Transverse colon (tissue), 4 donors: ENCODE data around the gene TULP4. TPM values are rescaled to one million over a fixed set of nuclear protein-coding genes. Genes with fewer than 3 reads are reported as not detected.

Experiments used
- DNase-seq: peaks from one replicate; pipeline ENCODE4 v3.0.0-alpha.2; 2019
- H3K27ac ChIP-seq, 4 donors: fragments of 200-600 bp; sonication (generic); 2 replicates each; pipeline ENCODE4 v1.5.1; 2016 to 2018; ENCODE audit warnings: inconsistent platforms in 4 of 4
- H3K27me3 ChIP-seq: fragments of 200-600 bp; sonication (generic); 2 replicates; pipeline ENCODE4 v1.5.1; 2017; ENCODE audit warnings: inconsistent platforms
- H3K36me3 ChIP-seq, 4 donors: fragments of 200-600 bp; sonication (generic); 2 replicates each; pipeline ENCODE4 v1.5.1; 2017 to 2019; ENCODE audit warnings: inconsistent platforms in 4 of 4
- H3K4me1 ChIP-seq, 4 donors: fragments of 200-600 bp; sonication (generic); 2 replicates each; pipeline ENCODE4 v1.5.1; 2017 to 2020; ENCODE audit warnings: inconsistent platforms in 4 of 4
- H3K4me3 ChIP-seq, 4 donors: fragments of 200-600 bp; sonication (generic); 1 replicate in 1 of 4; 2 replicates in 3 of 4; pipeline versions ENCODE4 v1.5.1 to v1.6.1; 2017 to 2019; ENCODE audit warnings: inconsistent platforms in 4 of 4
- H3K9me3 ChIP-seq, 2 donors: fragments of 200-600 bp; sonication (generic); 2 replicates each; pipeline ENCODE4 v1.5.1; 2017 to 2019; ENCODE audit warnings: inconsistent platforms in 2 of 2
- EP300 ChIP-seq: sonication (generic); formaldehyde crosslinking; IDR thresholded peaks from one replicate; pipeline ENCODE4 v1.6.1; 2017; ENCODE audit warnings: antibody characterized with exemption, low read depth
- POLR2A ChIP-seq: fragments of 450-650 bp; IDR thresholded peaks from one replicate; pipeline ENCODE4 v1.6.1; 2016; ENCODE audit warnings: antibody characterized with exemption, mild to moderate bottlenecking, moderate library complexity
- POLR2AphosphoS5 ChIP-seq, 3 donors: sonication (generic); formaldehyde crosslinking; IDR thresholded peaks; one replicate each; pipeline ENCODE4 v1.6.1; 2016; ENCODE audit warnings: antibody characterized with exemption in 3 of 3
- WGBS, 2 donors: methylation state at CpG; one replicate each; pipeline ENCODE4 v1.1.5; 2018; ENCODE audit warnings: low coverage in 1 of 2; 5-methylcytosine and 5-hydroxymethylcytosine counted together
- in situ Hi-C, 4 donors: fragments of 200-750 bp; cut with MboI; loops; one replicate each; pipeline versions ENCODE4 v1.15.0 to v1.15.1; 2017; ENCODE audit warnings: low sequenced_read_pairs in 3 of 4, low pct_ligation_motif_present in 1 of 4, low pct_unique_long_range_greater_than_20kb in 1 of 4
- intact Hi-C: fragments of 100-400 bp; cut with DNase I; formaldehyde crosslinking; loops from one replicate; pipeline ENCODE4 v1.15.1; 2023; ENCODE audit warnings: low total_unique reads
- total RNA-seq, 4 donors: library from RNA; depleted of rRNA; stranded (reverse); fragments of >200 nt; gene quantifications; one replicate each; pipeline ENCODE4 v1.1.0, GENCODE V29; 2016
- TF ChIP-seq, protein P1 (sequence below), 5 experiments: fragments of 200-600 bp in 3 of 5; fragments of 450-650 bp in 2 of 5; sonication (generic) in 3 of 5; IDR thresholded peaks; 1 replicate in 2 of 5; 2 replicates in 3 of 5; pipeline ENCODE4 v1.5.1; 2016 to 2017; ENCODE audit warnings: antibody characterized with exemption in 5 of 5, inconsistent platforms in 3 of 5, mild to moderate bottlenecking in 2 of 5, moderate library complexity in 1 of 5

TULP4 gene
- total RNA-seq, 4 donors from 2014 or later: 53.9 to 138 (median 95.1) TPM

DNA sequence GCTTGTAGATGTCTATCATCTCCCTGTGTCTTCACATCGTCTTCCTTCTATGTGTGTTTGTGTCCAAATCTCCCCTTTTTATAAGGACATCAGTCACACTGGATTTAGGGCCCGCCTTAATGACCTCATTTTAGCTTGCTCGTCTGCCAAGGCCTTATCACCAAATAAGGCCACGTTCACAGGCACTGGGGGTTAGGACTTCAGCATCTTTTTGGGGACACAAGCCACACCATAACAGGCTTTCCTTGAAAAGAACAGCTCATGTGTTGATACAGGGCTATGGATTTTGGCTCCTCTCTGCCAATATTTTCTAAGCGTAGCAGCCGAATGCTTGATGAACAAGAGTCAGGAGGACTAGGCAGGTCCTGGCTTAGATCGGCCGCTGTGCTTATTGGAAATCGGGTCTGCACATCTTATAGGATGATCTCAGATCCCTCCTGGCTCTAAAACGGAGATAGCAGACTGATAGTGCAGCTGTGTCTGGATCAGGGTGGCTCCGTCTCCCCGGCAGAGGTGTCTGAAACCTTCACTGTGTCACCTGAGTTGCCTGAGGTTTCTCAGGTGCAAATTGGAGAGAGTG lies 231.4 kb downstream of the TULP4 start:
- H3K4me3 ChIP-seq: no peak overlapping the region
- no peaks in the 10 kb centered on the region for H3K9me3 ChIP-seq
- in situ Hi-C loops: no loop called here
- no peaks in the 10 kb centered on the region for H3K36me3 ChIP-seq
- H3K27me3 ChIP-seq: peaks cover 10% of the 10 kb centered on the region
- no peak for DNase-seq
- peaks cover 0 to 5% (median 0%) of the 10 kb centered on the region in 4 donors for H3K4me1 ChIP-seq
- intact Hi-C loops: no loop called here
- WGBS, 2 donors: 80 to 81% methylated on average over 4 to 12 of the region's 12 CpGs
- TF ChIP-seq EP300 (no peak), POLR2A (no peak), POLR2AphosphoS5 (IDR thresholded peaks at IDR 0.05) (no peak)
- TF ChIP-seq, protein P1, sequence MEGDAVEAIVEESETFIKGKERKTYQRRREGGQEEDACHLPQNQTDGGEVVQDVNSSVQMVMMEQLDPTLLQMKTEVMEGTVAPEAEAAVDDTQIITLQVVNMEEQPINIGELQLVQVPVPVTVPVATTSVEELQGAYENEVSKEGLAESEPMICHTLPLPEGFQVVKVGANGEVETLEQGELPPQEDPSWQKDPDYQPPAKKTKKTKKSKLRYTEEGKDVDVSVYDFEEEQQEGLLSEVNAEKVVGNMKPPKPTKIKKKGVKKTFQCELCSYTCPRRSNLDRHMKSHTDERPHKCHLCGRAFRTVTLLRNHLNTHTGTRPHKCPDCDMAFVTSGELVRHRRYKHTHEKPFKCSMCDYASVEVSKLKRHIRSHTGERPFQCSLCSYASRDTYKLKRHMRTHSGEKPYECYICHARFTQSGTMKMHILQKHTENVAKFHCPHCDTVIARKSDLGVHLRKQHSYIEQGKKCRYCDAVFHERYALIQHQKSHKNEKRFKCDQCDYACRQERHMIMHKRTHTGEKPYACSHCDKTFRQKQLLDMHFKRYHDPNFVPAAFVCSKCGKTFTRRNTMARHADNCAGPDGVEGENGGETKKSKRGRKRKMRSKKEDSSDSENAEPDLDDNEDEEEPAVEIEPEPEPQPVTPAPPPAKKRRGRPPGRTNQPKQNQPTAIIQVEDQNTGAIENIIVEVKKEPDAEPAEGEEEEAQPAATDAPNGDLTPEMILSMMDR (IDR thresholded peaks at IDR 0.05): no peak
- H3K27ac ChIP-seq: no peak overlapping the region

DNA sequence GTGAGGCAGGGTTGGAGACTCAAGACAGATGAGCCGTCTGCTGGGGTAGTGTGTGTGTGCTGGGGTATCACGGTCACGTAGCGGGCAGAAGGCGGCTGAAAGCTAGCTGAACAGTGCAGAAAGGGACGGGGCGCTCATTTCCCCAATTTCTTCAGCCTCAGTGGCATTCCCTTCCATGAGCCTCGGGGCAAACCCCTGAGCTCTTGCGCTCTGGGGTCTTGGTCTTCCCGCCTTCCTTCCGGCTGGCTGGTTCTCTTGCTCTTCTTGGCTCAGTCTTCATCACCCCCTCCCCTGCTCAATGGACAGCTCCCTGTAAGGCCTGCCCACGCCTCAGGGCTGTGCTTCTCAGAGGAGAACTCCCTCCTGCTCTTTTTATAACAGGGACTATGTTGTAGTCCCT lies 232.2 kb downstream of the TULP4 start:
- Histone ChIP-seq H3K27me3 (peaks cover 8% of the 10 kb centered on the region), H3K4me1 (no peaks in the 10 kb centered on the region), H3K9me3 (no peaks in the 10 kb centered on the region), H3K36me3 (no peaks in the 10 kb centered on the region), H3K27ac (no peak overlapping the region), H3K4me3 (no peak overlapping the region)
- DNase-seq: no peak
- TF ChIP-seq EP300: no peak
- TF ChIP-seq POLR2AphosphoS5 (IDR thresholded peaks at IDR 0.05): no peak
- intact Hi-C loops: no loop called here
- 87 to 91% methylated on average over 8 to 12 of the region's 12 CpGs for WGBS, 2 donors
- in situ Hi-C loops: no loop called here

DNA sequence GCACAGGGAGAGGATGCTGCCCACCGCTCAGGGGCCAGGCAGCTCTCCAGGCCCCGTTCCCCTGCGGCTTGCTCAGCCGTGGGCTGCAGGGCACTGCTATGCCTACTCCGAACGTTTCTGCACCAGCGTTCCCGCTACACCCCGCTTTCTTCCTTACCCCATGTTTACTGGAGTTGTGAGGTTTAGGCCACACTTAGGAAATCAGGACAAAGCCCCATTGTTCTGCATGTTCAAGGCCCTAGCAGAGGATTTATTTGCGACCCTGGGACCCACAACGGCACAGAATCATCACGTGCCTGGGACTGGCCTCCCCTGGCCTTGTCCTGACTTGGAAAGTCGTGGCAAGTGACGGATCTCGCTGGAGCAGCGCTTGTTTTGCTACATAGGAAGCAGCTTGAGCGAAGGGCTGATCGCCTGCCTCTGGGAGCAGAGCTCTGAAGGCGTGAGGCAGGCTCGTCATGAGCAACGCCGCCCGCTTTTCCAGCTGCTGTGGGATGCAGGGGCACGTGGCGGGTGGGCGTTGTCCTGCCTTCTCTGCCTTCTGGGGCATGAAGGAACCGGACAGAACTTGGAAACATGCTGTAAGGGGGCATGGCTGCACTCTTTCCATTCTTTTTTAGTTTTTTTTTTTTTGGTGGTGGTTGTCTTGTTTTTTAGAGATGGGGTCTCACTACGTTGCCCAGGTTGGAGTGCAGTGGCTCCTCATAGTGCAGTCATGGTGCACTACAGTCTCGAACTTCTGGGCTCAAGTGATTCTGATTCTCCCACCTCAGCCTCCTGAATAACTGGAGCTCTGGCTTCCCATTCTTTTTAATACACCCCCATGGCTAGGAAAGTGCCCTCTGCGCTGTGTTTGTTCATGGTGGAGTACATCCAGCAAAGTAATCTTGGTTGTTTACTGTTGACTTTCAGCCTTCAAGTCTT lies 233.0 kb downstream of the TULP4 start:
- peaks cover 8% of the 10 kb centered on the region for H3K27me3 ChIP-seq
- H3K36me3 ChIP-seq: no peaks in the 10 kb centered on the region
- no peaks in the 10 kb centered on the region for H3K4me1 ChIP-seq
- 82 to 86% methylated on average over 3 to 30 of the region's 30 CpGs for WGBS, 2 donors
- in situ Hi-C loops (no loop called here), intact Hi-C loops (no loop called here)
- DNase-seq: no peak
- H3K4me3 ChIP-seq: no peak overlapping the region
- TF ChIP-seq, protein P1 (IDR thresholded peaks at IDR 0.05): no peak
- TF ChIP-seq EP300 (no peak), POLR2AphosphoS5 (IDR thresholded peaks at IDR 0.05) (no peak), POLR2A (no peak)
- H3K9me3 ChIP-seq: no peaks in the 10 kb centered on the region
- H3K27ac ChIP-seq: no peak overlapping the region

DNA sequence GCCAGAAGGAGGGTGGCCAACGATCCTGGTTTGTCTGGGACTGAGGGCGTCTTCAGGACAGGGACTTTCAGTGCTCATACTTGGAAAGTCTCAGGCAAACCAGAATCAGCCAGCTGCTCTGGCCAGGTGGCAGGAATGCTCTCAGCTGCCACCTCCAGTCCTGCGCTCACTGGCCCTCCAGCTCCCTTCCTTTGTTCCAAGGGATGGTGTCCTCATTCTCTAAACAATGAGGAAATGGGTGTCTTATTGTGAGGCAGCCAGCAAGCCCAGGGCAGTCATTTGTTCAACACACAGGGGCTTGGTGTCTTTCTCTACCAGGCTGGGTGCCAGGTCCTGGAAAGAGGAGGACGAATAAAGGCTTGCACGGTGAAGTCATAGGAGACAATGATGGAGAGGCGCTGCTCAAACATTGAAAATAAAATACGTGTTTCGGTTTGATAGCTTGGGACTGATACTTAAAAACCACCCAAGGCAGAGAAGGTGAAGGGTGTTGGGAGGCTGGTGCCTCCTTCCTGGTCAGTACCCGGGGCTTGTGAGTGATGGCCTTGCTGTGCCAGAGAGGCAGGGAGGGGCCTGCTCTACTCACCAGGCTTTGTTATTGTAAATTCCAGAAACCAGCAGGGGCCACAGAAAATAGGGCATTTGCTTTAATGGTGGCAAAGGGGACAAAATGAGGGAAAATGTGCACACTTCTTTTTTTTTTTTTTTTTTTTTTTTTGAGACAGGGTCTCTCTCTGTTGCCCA lies 236.3 kb downstream of the TULP4 start:
- Histone ChIP-seq H3K27me3 (no peaks in the 10 kb centered on the region), H3K9me3 (no peaks in the 10 kb centered on the region), H3K4me1 (no peaks in the 10 kb centered on the region), H3K27ac (no peak overlapping the region), H3K36me3 (no peaks in the 10 kb centered on the region), H3K4me3 (no peak overlapping the region)
- 87 to 89% methylated on average over 4 to 9 of the region's 9 CpGs for WGBS, 2 donors
- TF ChIP-seq EP300 (no peak), POLR2AphosphoS5 (IDR thresholded peaks at IDR 0.05) (no peak), POLR2A (no peak)
- TF ChIP-seq, protein P1 (IDR thresholded peaks at IDR 0.05): no peak
- intact Hi-C loops (loop anchor here (1.0 kb wide), 1 partner anchor 45 kb away; no protein-coding TSS in a partner anchor), in situ Hi-C loops (no loop called here)
- DNase-seq: no peak
